Transverse colon (tissue), 4 donors: ENCODE results near the gene OR2V2. TPM values are rescaled to one million over a fixed set of nuclear protein-coding genes. Genes with fewer than 3 reads are reported as not detected.
A peak's percentile ranks its signal among the peaks of the same experiment; 100 is the strongest.

Source experiments
- DNase-seq: peaks from one replicate; pipeline ENCODE4 v3.0.0-alpha.2; 2019
- H3K27ac ChIP-seq, 4 donors: fragments of 200-600 bp; sonication (generic); 2 replicates each; pipeline ENCODE4 v1.5.1; 2016 to 2018; ENCODE audit warnings: inconsistent platforms in 4 of 4
- H3K27me3 ChIP-seq: fragments of 200-600 bp; sonication (generic); 2 replicates; pipeline ENCODE4 v1.5.1; 2017; ENCODE audit warnings: inconsistent platforms
- H3K36me3 ChIP-seq, 4 donors: fragments of 200-600 bp; sonication (generic); 2 replicates each; pipeline ENCODE4 v1.5.1; 2017 to 2019; ENCODE audit warnings: inconsistent platforms in 4 of 4
- H3K4me1 ChIP-seq, 4 donors: fragments of 200-600 bp; sonication (generic); 2 replicates each; pipeline ENCODE4 v1.5.1; 2017 to 2020; ENCODE audit warnings: inconsistent platforms in 4 of 4
- H3K4me3 ChIP-seq, 4 donors: fragments of 200-600 bp; sonication (generic); 1 replicate in 1 of 4; 2 replicates in 3 of 4; pipeline versions ENCODE4 v1.5.1 to v1.6.1; 2017 to 2019; ENCODE audit warnings: inconsistent platforms in 4 of 4
- H3K9me3 ChIP-seq, 2 donors: fragments of 200-600 bp; sonication (generic); 2 replicates each; pipeline ENCODE4 v1.5.1; 2017 to 2019; ENCODE audit warnings: inconsistent platforms in 2 of 2
- CTCF ChIP-seq, 5 experiments: fragments of 200-600 bp in 3 of 5; fragments of 450-650 bp in 2 of 5; sonication (generic) in 3 of 5; IDR thresholded peaks; 1 replicate in 2 of 5; 2 replicates in 3 of 5; pipeline ENCODE4 v1.5.1; 2016 to 2017; ENCODE audit warnings: antibody characterized with exemption in 5 of 5, inconsistent platforms in 3 of 5, mild to moderate bottlenecking in 2 of 5, moderate library complexity in 1 of 5
- EP300 ChIP-seq: sonication (generic); formaldehyde crosslinking; IDR thresholded peaks from one replicate; pipeline ENCODE4 v1.6.1; 2017; ENCODE audit warnings: antibody characterized with exemption, low read depth
- POLR2A ChIP-seq: fragments of 450-650 bp; IDR thresholded peaks from one replicate; pipeline ENCODE4 v1.6.1; 2016; ENCODE audit warnings: antibody characterized with exemption, mild to moderate bottlenecking, moderate library complexity
- POLR2AphosphoS5 ChIP-seq, 3 donors: sonication (generic); formaldehyde crosslinking; IDR thresholded peaks; one replicate each; pipeline ENCODE4 v1.6.1; 2016; ENCODE audit warnings: antibody characterized with exemption in 3 of 3
- WGBS, 2 donors: methylation state at CpG; one replicate each; pipeline ENCODE4 v1.1.5; 2018; ENCODE audit warnings: low coverage in 1 of 2; 5-methylcytosine and 5-hydroxymethylcytosine counted together
- in situ Hi-C, 4 donors: fragments of 200-750 bp; cut with MboI; loops; one replicate each; pipeline versions ENCODE4 v1.15.0 to v1.15.1; 2017; ENCODE audit warnings: low sequenced_read_pairs in 3 of 4, low pct_ligation_motif_present in 1 of 4, low pct_unique_long_range_greater_than_20kb in 1 of 4
- intact Hi-C: fragments of 100-400 bp; cut with DNase I; formaldehyde crosslinking; loops from one replicate; pipeline ENCODE4 v1.15.1; 2023; ENCODE audit warnings: low total_unique reads
- total RNA-seq, 4 donors: library from RNA; depleted of rRNA; stranded (reverse); fragments of >200 nt; gene quantifications; one replicate each; pipeline ENCODE4 v1.1.0, GENCODE V29; 2016

Gene OR2V2
- total RNA-seq, 4 donors from 2014 or later, result not detected

DNA sequence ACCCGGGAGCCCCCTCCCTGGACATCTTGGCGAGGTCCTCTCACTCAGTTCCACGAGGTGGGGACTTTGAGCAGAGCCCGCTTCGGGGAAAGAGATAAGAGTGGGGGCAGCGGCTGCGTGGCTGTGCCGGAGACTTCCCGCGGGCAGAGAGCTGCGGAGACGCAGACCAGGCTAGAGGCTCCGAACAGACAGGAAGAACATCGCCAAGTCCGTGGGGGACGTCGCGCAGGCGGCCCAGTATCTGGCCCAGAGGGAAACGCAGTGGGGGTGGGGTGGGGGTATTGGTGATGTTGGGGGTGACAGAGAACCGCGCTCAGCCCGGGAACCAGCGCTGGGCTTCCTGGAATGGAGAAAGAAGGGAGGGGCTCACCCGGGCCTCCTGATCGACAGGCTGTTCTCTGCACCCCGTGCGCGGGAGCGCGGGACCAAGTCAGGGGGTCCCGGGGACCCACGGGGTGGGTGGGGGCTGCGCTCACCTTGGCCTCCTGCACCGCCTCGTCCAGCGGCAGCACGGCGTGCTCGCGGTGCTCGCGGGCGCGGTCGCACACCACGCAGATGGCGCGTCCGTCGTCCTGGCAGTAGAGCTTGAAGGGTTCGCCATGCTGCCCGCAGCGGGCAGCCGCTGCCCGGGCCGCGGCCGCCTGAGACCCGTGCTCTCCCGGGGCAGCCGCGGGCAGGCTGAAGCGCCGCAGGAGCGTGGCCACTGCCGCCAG is 56.9 kb downstream of the OR2V2 start:
- peaks cover 0 to 53% (median 32%) of the 10 kb centered on the region in 4 donors for H3K4me1 ChIP-seq
- TF ChIP-seq POLR2A, result no peak
- no peak for TF ChIP-seq CTCF (IDR thresholded peaks at IDR 0.05)
- no peak for TF ChIP-seq EP300
- intact Hi-C loops, result no loop called here
- WGBS, 2 donors, result 3% methylated on average over 56 of the region's 67 CpGs; no CpG with 5 or more reads in 1 of the 2 donors
- H3K9me3 ChIP-seq, result no peaks in the 10 kb centered on the region
- peak overlapping the region; percentile 41 to 69 (median 52) for H3K4me3 ChIP-seq
- no peak for DNase-seq
- in situ Hi-C loops, result no loop called here
- peak overlapping the region; percentile 36 to 69 (median 62) for H3K27ac ChIP-seq
- H3K27me3 ChIP-seq, result peaks cover 14% of the 10 kb centered on the region
- H3K36me3 ChIP-seq, result no peaks in the 10 kb centered on the region

DNA sequence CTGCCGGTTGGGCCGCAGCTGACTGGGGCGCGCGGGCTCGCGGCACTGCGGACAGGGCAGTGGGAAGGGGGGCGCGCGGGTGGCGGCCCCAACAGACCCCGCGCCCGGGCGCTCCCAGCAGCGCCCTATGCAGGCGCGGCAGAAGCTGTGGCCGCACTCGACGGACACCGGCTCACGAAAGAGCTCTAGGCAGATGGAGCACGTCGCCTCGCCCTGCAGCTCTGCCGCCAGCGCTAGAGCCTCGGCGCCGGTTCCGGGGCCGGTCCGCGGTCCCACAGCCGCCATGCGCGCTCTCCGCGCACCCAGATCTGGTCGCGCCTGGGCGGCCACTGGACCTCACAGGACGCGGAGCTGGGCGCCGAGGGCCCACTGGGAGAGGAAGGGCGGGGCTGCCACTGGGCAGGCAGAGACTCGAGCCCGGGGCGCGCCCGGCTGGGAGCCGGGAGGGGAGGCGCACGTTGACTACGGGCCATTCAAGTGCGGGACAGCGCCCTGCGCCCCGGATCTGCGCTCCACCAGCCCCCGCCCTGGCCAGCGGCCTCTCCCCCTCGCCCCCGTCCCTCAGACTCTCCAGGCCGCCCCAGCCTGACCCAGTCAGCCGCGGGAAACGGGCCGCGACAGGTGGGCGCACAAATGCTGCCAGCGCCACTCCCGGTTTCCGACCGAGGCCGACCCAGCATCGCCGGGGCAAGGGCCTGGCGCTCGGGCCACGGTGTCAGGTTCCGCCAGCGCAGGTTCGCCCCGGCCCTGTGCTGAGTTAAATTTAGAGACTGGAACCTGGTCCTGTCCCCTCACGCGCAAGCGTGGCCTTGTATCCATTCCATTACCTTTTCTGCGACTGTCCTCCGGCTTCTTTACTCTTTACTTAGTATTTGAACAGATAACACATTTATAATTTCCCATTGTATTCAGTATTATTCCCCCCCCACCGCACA is 57.7 kb downstream of the OR2V2 start, which contains the start of gene TRIM7:
Gene TRIM7 (minus strand): TSS at position 371 of the 935 bp plus-strand sequence. CDS start 86 bp downstream, at position 285.
- Histone ChIP-seq H3K27ac (peak within 1 kb of the TSS; percentile 36 to 84 (median 76)), H3K4me1 (peaks cover 0 to 53% (median 32%) of the 10 kb centered on the region in 4 donors), H3K36me3 (no peaks in the 10 kb centered on the region), H3K27me3 (peaks cover 14% of the 10 kb centered on the region), H3K4me3 (peak within 1 kb of the TSS; percentile 41 to 69 (median 52)), H3K9me3 (no peaks in the 10 kb centered on the region)
- 2 to 11% methylated on average over 6 to 76 of the region's 94 CpGs for WGBS, 2 donors
- in situ Hi-C loops (no loop called here), intact Hi-C loops (no loop called here)
- DNase-seq, result peak; percentile 65
- TF ChIP-seq POLR2A (no peak), POLR2AphosphoS5 (IDR thresholded peaks at IDR 0.05) (no peak), EP300 (no peak), CTCF (IDR thresholded peaks at IDR 0.05) (no peak)

GRCh38 chr5:181205761-181206649 is 58.6 kb downstream of the OR2V2 start:
- TF ChIP-seq POLR2AphosphoS5 (IDR thresholded peaks at IDR 0.05), result no peak
- no peak for TF ChIP-seq EP300
- no peak for TF ChIP-seq POLR2A
- TF ChIP-seq CTCF (IDR thresholded peaks at IDR 0.05), result no peak
- no peak for DNase-seq
- intact Hi-C loops (no loop called here), in situ Hi-C loops (no loop called here)
- H3K4me3 ChIP-seq, result peak overlapping the region in 3 of 4 donors; percentile 29 to 69 (median 60)
- H3K36me3 ChIP-seq, result no peaks in the 10 kb centered on the region
- WGBS, 2 donors, result 9 to 11% methylated on average over 22 to 37 of the region's 37 CpGs
- peaks cover 0 to 53% (median 32%) of the 10 kb centered on the region in 4 donors for H3K4me1 ChIP-seq
- peaks cover 14% of the 10 kb centered on the region for H3K27me3 ChIP-seq
- H3K9me3 ChIP-seq, result no peaks in the 10 kb centered on the region
- H3K27ac ChIP-seq, result peak overlapping the region; percentile 75 to 84 (median 79)
